Mammary epithelial cell (primary cell): ENCODE data around the gene SCML1.

Experiments used
- CTCF ChIP-seq, 2 donors: IDR thresholded peaks in 1 of 2; conservative IDR thresholded peaks in 1 of 2; 2 replicates each; pipeline ENCODE4 v1.5.1; 2011 to 2012; ENCODE audit warnings: inconsistent platforms in 2 of 2, low read length in 2 of 2, mild to moderate bottlenecking in 2 of 2, control low read depth in 1 of 2, low read depth in 1 of 2; ENCODE audit not compliant: insufficient read depth in 1 of 2; ENCODE audit errors: extremely low read depth in 1 of 2
- EZH2 ChIP-seq: IDR thresholded peaks from 2 replicates; pipeline ENCODE4 v1.6.1; 2012; ENCODE audit warnings: low read length, inconsistent platforms, borderline replicate concordance

GRCh38 chrX:17721715-17722114, 15.6 kb upstream of the SCML1 start:
- no peak for TF ChIP-seq CTCF (conservative IDR thresholded peaks at IDR 0.05 in 1 of 2, IDR thresholded peaks at IDR 0.05 in 1 of 2; ENCODE audit: extremely low read depth in 1 of 2, insufficient read depth in 1 of 2, low read depth in 1 of 2, low read length in 2 of 2)
- TF ChIP-seq EZH2 = no peak
